GM06990 (cell line): ENCODE results near the gene LAMTOR4.

ENCODE experiments used
- DNase-seq: peaks from one replicate; pipeline ENCODE4 v3.0.0-alpha.2; 2011; ENCODE audit not compliant: insufficient read length; ENCODE audit errors: extremely low read depth
- H3K27me3 ChIP-seq: replicated peaks from 2 replicates; pipeline ENCODE4 v1.6.0; 2011; ENCODE audit warnings: low read length; ENCODE audit not compliant: control insufficient read depth, insufficient read depth
- H3K36me3 ChIP-seq: 2 replicates; pipeline ENCODE4 v1.5.1; 2011; ENCODE audit warnings: low read length; ENCODE audit not compliant: control insufficient read depth, insufficient read depth
- H3K4me3 ChIP-seq: replicated peaks from 2 replicates; pipeline ENCODE4 v1.5.1; 2011; ENCODE audit warnings: low read depth, mild to moderate bottlenecking, control low read depth, low read length
- TF ChIP-seq, protein P1 (sequence below): IDR thresholded peaks from 2 replicates; pipeline ENCODE4 v1.5.1; 2011; ENCODE audit warnings: low read length, control low read depth, mild to moderate bottlenecking, inconsistent platforms; ENCODE audit not compliant: insufficient read depth, poor library complexity, severe bottlenecking

The LAMTOR4 gene

DNA sequence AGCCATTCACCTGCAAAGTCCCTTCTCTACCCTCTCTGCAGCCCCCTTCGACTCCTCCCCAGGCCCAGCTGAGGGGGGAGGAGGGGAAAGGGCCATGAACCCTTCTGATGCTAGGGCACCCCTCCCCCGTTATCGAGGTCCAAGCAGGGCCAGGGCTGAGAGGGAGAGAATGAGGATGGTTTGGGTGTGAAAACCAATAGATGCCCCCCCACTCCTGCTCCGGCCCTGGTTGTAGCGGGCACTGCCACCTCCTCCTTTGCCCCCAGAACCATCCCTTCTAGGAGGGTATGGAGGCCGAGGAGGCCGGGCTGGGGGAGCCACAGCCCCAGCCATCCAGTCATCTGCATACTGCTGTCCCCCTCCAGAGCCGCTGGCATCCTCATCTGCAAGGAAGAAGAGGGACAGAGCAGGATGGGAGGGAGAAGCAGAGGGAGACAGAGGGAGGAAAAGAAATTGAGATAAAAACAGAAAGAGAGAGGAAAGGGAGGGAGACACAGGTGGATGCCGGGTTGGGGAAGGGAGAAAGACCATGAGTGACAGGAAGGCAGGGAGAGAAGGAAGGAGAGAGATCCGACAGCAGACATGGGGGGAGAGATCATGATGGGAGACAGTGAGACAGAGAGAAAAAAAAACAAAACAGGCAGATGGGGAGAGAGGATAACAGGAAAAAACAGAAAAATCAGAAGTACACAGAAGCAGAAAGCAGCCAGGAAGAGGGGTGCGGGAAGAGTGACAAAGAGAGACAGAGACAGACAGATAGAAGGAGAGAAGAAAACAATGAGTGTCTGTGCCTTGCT, 21.6 kb downstream of the LAMTOR4 start:
- DNase-seq: no peak
- Histone ChIP-seq H3K4me3 (no peak overlapping the region), H3K27me3 (peaks cover 1% of the 10 kb centered on the region), H3K36me3 (no peaks in the 10 kb centered on the region)
- TF ChIP-seq, protein P1, sequence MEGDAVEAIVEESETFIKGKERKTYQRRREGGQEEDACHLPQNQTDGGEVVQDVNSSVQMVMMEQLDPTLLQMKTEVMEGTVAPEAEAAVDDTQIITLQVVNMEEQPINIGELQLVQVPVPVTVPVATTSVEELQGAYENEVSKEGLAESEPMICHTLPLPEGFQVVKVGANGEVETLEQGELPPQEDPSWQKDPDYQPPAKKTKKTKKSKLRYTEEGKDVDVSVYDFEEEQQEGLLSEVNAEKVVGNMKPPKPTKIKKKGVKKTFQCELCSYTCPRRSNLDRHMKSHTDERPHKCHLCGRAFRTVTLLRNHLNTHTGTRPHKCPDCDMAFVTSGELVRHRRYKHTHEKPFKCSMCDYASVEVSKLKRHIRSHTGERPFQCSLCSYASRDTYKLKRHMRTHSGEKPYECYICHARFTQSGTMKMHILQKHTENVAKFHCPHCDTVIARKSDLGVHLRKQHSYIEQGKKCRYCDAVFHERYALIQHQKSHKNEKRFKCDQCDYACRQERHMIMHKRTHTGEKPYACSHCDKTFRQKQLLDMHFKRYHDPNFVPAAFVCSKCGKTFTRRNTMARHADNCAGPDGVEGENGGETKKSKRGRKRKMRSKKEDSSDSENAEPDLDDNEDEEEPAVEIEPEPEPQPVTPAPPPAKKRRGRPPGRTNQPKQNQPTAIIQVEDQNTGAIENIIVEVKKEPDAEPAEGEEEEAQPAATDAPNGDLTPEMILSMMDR: no peak

DNA sequence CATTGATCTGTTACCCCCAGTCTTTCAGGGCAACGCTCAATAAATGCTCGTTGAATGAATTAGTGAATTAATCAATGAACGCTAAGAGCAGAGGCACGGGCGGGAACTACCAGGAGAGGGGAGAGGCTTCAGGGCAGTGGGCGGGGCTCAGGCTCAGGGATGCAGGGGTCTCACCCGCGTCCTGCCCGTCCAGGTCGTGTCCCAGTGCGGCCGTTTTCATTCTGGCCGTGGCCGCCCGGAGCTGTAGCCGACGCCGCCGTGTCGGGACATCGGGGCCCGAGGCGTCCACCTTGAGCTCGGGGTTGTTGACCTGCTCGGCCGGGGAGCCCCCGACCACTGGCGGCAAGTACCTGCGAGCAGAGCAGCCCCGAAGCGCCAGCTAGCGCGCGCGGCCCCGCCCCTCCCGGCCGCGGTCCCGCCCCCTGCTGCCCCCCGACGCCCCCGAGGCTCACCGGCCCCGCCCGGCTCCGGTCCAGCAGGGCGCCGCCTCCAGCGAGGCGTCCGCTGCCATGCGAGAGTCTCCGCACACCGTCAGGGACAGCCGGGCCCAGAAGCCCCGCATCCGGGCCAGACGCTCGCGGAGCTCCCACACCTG, 22.5 kb downstream of the LAMTOR4 start:
- H3K36me3 ChIP-seq: no peaks in the 10 kb centered on the region
- no peak for DNase-seq
- H3K27me3 ChIP-seq: peaks cover 1% of the 10 kb centered on the region
- TF ChIP-seq, protein P1: no peak
- H3K4me3 ChIP-seq: peak overlapping the region; percentile 37

DNA sequence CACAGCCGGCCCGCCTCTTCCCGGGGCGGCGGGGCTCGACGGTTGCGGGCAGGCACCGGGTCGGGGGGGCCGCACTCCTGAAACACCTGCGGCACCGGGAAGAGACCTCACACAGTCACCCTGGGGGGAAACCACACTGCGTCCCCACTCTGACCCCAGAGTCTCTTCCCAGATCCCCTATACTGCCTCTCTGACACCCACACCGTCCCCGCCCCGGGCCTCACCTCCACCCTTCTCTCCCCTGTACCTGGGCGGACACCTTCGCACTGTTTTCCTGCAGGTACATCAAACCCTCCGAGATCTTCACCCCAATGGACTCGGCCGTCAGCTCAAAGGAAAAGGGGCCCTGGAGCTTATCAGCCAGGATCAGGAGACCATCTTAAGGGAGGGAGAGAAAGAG, 23.1 kb downstream of the LAMTOR4 start:
- no peaks in the 10 kb centered on the region for H3K36me3 ChIP-seq
- H3K27me3 ChIP-seq: peaks cover 1% of the 10 kb centered on the region
- TF ChIP-seq, protein P1: no peak
- no peak for DNase-seq
- H3K4me3 ChIP-seq: peak overlapping the region; percentile 37; the same call in 1 of the 2 replicates

DNA sequence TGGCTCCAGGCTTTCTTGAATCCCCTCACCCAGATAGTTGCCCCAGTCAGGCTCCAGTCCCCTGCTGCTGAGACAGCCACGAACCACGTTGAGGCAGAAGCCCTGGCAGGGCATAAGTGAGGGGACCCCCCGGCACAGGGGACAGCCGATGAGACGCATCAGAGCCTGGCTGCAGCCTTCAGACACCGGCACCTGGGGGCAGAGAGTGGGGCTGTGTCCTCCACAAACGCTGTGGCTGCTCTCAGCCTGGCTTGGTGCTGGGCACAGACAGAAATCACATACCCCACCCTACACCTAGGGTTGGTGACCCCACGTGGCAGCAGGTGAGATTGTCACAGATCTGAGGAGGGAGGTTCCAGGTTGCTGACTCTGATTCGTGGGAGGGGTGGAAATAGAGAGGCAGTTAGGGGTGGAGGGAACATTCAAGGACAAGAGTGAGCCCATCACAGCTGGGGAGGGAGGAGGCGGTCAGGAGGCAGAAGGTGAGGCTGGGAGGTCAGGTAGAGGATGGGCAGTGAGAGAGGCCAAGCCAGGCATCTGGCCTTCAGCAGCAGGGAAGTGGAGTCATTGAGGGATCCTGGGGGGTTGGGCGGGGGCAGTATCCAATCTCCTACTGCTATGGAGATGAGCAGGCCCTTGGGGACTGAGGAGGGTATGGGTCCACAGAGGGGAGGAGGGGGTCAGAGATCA, 25.2 kb downstream of the LAMTOR4 start:
- Histone ChIP-seq H3K27me3 (no peaks in the 10 kb centered on the region; the same call in 1 of the 2 replicates), H3K36me3 (no peaks in the 10 kb centered on the region), H3K4me3 (no peak overlapping the region)
- no peak for DNase-seq
- TF ChIP-seq, protein P1: no peak

DNA sequence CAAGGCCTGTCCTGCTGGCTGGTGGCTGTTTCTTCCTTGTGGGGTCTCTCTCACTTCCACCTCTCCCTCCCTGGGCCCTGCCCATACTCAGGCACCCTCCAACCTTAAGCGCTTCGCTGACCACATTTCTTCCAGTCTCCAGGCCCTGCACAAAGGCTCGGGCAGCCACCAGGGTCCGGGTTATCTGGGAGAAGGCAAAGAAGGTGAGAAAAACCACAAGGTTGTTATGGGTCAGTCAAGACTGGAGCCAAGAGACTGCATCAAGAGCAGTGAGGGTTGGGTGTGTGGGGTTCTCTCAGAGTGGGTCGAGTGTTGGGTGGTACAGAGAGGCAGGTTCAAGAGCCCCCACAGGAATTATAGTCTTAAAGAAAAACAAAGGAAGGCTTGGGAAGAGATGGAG, 25.9 kb downstream of the LAMTOR4 start:
- Histone ChIP-seq H3K4me3 (no peak overlapping the region), H3K36me3 (no peaks in the 10 kb centered on the region), H3K27me3 (no peaks in the 10 kb centered on the region; the same call in 1 of the 2 replicates)
- DNase-seq: no peak
- TF ChIP-seq, protein P1: no peak
